Inferior parietal cortex (tissue), 1 donor: ENCODE results near the gene CSH1.
"Not testable (repeated sequence)": the region's sequence is repeated elsewhere in the genome, so short reads cannot be mapped to it uniquely, and the experiment has no call there.

Source experiments
- DNase-seq: peaks from one replicate; pipeline ENCODE4 v3.0.0-alpha.2; 2016; ENCODE audit errors: extremely low spot score

CSH1 gene

DNA sequence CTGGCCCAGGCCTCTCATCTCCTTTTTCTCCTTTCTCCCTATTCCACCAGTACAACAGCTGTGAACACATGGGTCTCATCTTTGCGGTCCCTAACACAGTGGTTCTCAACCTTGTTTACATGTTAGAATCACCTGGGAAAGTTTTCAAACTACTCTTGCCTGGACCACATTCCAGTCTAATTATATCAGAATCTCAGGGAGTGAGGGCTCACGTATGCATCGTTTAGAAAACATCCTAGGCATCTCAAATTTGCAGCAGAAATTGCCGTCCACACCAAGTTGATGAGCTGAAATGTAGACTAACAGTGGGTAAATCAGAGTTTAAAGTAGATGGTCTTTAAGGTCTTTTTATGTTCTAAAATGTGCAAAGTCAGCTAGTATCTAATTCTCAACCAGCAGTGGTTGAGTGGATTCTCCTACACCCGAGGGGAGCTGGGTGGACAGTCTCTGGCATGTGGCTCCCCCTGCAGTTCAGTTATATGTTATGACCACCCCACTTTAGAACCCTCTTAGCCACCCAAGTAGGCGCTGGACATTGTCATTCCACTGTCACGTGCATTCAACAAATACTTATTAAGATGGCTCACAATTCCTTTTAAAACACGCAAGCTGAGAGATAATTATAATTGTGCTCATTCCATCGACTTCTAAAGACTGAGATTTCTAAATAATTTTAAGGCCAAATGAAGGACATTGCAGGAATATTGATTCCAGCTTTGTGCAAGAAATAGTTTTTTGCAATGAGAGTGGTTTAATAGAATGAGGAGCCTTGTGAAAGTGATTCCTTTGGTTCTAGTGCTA lies 26.7 kb downstream of the CSH1 start:
- not testable (repeated sequence) for DNase-seq

DNA sequence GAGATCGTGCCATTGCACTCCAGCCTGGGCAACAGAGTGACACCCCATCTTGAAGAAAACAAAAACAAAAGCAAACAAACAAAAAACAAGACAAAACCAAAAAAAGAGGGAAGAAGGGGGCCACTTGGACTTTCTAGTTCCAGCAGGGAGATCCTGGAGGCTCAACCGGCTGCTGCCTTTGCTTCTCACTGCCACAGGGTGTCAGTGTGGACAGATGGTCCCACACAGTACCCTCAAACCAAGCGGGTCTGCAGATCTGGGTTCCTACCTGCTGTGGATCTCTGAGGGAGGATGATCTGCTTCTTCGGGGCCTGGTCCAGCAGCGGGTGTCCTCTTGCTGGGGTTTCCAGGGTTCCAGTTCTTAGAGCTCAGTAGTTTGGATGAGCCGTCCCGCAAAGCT lies 29.7 kb downstream of the CSH1 start:
- not testable (repeated sequence) for DNase-seq

DNA sequence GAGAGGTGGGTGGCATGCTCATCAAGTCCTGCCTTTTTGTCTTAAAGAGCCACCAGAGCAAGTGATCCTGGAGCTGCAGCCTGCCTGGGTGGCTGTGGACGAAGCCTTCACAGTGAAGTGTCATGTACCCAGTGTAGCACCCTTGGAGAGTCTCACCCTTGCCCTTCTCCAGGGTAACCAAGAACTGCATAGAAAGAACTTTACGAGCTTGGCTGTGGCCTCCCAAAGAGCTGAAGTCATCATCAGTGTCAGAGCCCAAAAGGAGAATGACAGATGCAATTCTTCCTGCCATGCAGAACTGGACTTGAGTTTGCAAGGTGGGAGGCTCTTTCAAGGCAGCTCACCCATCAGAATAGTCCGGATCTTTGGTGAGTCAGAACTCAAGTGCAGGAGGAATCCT lies 37.1 kb downstream of the CSH1 start:
- no peak for DNase-seq

DNA sequence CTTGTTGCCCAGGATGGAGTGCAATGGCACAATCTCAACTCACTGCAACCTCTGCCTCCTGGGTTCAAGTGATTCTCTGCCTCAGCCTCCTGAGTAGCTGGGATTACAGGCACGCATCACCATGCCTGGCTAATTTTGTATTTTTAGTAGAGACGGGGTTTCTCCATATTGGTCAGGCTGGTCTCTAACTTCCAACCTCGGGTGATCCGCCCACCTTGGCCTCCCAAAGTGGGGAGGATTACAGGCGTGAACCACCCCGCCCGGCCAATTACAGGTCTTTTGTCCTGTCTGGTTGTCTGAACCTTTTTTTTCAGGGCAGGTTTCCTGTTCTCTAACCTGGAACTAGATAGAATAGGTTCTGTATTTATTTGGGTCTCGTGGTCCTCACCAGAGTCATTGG lies 39.9 kb downstream of the CSH1 start:
- DNase-seq, result not testable (repeated sequence)

DNA sequence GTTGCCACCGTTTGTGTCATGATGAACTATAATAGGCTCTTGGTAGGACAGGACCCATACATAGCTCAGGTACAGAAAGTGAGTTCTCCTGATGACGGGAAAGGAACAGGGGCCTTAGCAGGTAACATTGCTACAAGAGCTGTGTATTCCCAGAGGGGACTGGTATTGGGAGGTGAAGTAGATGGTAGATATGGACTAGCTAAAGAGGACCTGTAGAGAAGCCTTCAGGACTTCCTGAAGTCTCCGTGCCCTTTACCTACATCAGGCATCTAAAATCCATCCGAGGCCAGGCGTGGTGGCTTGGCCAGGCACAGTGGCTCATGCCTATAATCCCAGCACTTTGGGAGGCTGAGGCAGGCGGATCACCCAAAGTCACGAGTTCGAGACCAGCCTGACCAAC lies 41.2 kb downstream of the CSH1 start:
- DNase-seq, result no peak

DNA sequence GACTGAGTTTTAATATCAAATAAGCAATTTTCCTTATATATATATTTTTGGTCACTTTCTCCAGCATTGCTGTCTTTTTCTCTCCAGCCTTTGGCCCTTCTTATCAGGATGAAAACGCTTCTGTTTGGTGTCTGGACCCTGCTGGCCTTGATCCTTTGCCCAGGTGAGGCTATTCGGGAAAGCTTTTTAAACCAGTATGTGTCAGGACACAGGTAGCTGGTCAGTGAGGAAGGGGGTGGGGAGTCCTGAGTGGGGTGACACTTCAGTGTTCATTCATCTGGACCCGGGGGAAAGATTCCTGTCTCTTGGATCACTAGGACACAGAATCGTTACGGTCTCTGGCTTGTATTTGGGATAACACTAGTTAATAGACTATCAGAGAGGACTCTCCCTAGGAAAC lies 41.7 kb downstream of the CSH1 start:
- DNase-seq, result no peak

DNA sequence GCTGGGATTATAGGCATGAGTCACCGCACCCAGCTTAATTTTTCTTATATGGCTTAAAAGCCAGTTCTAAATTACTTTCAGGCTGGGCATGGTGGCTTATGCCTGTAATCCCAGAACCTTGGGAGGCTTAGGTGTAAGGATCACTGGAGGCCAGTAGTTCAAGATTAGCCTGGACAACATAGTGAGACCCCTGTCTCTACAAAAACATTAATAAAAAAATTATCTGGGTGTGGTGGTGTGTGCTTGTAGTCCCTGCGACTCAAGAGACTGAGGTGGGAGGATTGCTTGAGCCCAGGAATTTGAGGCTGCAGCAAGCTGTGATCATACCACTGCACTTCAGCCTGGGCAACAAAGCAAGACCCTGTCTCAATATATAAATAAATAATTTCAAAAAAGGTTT lies 43.1 kb downstream of the CSH1 start:
- no peak for DNase-seq

DNA sequence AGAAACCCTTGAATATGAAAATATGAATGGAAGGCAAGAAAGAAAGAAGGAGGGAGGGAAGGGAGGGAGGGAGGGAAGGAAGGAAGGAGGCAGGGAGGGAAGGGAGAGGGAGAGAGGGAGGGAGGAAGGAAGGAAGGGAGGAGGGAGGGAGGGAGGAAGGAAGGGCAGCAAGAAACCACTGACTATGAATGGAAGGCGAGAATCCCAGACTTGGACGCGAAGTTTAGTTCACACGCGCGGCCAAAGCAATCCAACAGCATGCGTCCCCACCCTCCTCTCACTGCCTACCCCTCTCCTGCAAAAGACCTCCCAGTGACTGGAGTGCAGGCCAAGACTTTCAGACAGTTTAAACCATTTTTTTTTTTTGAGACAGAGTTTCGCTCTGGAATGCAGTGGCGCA lies 46.0 kb downstream of the CSH1 start:
- no peak for DNase-seq

DNA sequence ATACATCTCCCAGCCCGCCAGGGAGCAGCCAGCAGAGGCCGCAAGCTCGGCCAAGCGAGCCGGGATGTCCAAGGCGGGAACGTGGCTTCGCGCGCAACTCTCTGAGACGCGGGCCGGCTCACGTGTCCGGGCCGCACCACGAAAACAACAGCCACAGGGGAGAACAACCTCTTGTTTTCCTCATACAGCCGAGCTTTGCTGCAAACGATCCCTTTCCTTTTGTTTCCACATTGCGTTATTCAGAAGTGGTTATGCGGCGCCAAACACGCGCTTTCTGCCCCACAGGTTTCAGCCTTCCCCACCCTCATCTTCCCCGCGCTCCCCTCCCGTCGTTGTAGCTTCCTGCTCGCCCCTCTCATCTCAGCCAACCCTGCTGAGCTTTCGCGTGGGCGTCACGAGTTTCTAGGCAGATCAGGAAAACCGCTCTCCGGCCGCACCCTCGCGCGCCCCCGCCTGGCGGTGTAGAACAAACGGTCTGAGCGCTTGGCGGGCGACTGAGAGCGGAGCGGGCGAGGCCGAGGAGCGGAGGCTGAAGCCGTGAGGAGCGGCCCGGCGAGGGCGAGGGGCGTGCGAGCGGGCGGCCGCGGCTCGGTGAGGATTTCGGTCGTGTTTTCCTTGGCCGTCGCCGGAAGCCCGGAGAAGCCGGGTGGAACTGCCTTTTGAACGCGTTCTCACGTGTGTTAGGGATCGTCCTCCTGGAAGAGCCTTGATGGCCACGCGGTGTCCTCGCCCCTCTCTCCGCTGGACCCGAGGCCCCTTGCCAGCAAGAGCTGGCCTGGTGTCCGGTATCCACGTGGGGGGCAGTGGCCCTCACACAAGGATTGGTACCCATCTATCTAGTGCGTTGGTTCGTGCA lies 47.3 kb downstream of the CSH1 start:
- DNase-seq, result peak; percentile 91

DNA sequence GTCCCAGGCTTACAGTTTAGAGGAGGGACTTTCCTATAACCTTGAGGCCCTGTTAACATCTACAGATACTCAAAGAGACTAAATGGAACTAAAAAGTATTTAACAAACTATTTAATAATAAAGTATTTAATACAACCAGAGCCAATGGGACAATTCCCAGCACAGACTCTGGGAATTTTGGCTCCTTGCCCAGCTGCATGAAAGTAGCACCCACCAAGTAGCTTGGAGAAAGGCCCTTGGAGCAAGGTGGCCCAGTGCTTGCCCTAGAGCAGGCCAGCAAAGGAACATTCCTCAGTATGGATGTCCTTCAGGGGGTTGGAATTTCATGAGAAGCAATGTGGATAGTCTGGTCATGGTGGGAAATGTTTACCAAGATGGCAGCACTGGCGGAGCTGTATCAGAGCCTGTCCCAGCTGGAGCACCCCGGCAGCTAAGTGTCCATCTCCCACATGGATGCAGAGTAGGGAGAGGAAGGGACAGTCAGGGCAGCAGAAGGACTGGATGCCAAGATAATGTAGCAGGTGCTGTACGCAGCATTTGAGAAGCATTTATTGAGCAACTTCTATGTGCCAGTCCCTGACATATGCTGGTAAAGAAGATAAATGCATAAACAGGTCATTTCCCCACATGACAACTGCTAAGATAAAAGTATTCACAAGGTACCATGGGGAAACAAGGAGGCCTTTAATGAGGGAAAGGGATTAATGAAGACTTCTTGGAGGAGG lies 48.7 kb downstream of the CSH1 start:
- no peak for DNase-seq

DNA sequence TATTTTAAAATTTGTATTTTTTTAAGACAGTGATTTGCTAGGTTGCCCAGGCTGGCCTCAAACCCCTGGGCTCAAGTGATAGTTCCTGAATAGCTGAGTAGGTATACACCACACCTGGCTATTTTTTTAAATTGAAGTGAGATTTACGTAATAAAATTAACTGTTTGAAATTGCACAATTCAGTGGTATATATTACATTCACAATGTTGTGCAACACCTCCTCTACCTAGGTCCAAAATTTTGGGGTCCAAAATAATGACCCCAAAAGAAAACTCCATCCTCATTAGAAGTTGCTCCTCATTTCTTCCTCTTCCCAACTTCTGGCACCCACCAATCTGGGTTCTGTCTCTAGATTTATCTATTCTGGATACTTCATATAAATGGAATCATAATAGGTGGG lies 50.9 kb downstream of the CSH1 start:
- DNase-seq, result no peak
